HEK293 (cell line): ENCODE data around the gene KPNA4.

Experiments
- CTCF ChIA-PET: fragments of 350-600 bp; formaldehyde crosslinking; extraction: SDS; loops from one replicate; lab custom pipeline; 2021; ENCODE audit warnings: antibody characterized with exemption; lab: Yijun Ruan, JAX
- POLR2A ChIA-PET: fragments of 300-600 bp; formaldehyde crosslinking; extraction: SDS; loops from one replicate; lab custom pipeline; 2020; ENCODE audit warnings: antibody characterized with exemption, inconsistent platforms; lab: Yijun Ruan, JAX
- H3K27ac ChIP-seq: fragments of 200-500 bp; sonication (Bioruptor generic); 2 replicates; pipeline ENCODE4 v1.5.1; 2014; ENCODE audit warnings: low read depth, low read length, control low read depth, inconsistent platforms; ENCODE audit errors: extremely low read depth
- H3K36me3 ChIP-seq, 2 experiments: fragments of 200-500 bp in 1 of 2; sonication (Bioruptor generic) in 1 of 2; 1 replicate in 1 of 2; 2 replicates in 1 of 2; pipeline ENCODE4 v1.5.1; 2014 to 2017; ENCODE audit warnings: inconsistent platforms in 2 of 2, low read length in 2 of 2; ENCODE audit not compliant: control insufficient read depth in 2 of 2, insufficient read depth in 1 of 2
- H3K4me1 ChIP-seq: fragments of 200-500 bp; sonication (Bioruptor generic); 2 replicates; pipeline ENCODE4 v1.5.1; 2014; ENCODE audit warnings: mild to moderate bottlenecking, low read length, inconsistent platforms; ENCODE audit not compliant: control insufficient read depth, insufficient read depth
- H3K4me3 ChIP-seq: 2 replicates; pipeline ENCODE4 v1.5.1; 2011; ENCODE audit warnings: low read depth, mild to moderate bottlenecking, control low read depth, low read length, moderate library complexity
- H3K9me3 ChIP-seq: fragments of 200-500 bp; sonication (Bioruptor generic); 2 replicates; pipeline ENCODE4 v1.5.1; 2014; ENCODE audit warnings: low read depth, low read length, inconsistent platforms; ENCODE audit not compliant: control insufficient read depth, insufficient read depth
- KLF16 ChIP-seq: fragments of 450-650 bp; formaldehyde crosslinking; IDR thresholded peaks from 2 replicates; pipeline ENCODE4 v1.5.1; 2017; ENCODE audit warnings: missing biosample characterization, missing genetic modification characterization
- PRDM1 ChIP-seq: fragments of 450-650 bp; formaldehyde crosslinking; IDR thresholded peaks from 2 replicates; pipeline ENCODE4; 2016; ENCODE audit warnings: missing biosample characterization, missing genetic modification characterization
- TCF7L2 ChIP-seq: IDR thresholded peaks from 2 replicates; pipeline ENCODE4 v1.6.1; 2011; ENCODE audit warnings: low read depth, mild to moderate bottlenecking, inconsistent platforms, low read length, moderate library complexity, borderline replicate concordance
- ZFP3 ChIP-seq: fragments of 450-650 bp; formaldehyde crosslinking; IDR thresholded peaks from 2 replicates; pipeline ENCODE4 v1.5.1; 2016; ENCODE audit warnings: low read depth, missing biosample characterization, missing genetic modification characterization
- ZFP41 ChIP-seq: fragments of 450-650 bp; formaldehyde crosslinking; IDR thresholded peaks from 2 replicates; pipeline ENCODE4 v1.5.1; 2016; ENCODE audit warnings: missing biosample characterization, missing genetic modification characterization, borderline replicate concordance
- ZNF202 ChIP-seq: fragments of 450-650 bp; formaldehyde crosslinking; IDR thresholded peaks from 2 replicates; pipeline ENCODE4 v1.5.1; 2016; ENCODE audit warnings: missing biosample characterization, missing genetic modification characterization, borderline replicate concordance
- ZNF23 ChIP-seq: fragments of 450-650 bp; formaldehyde crosslinking; IDR thresholded peaks from 2 replicates; pipeline ENCODE4 v1.5.1; 2016; ENCODE audit warnings: missing biosample characterization, missing genetic modification characterization, borderline replicate concordance
- ZNF433 ChIP-seq: fragments of 450-650 bp; formaldehyde crosslinking; IDR thresholded peaks from 2 replicates; pipeline ENCODE4 v1.5.1; 2016; ENCODE audit warnings: missing biosample characterization, missing genetic modification characterization, low read depth
- ZNF473 ChIP-seq: fragments of 450-650 bp; formaldehyde crosslinking; IDR thresholded peaks from 2 replicates; pipeline ENCODE4 v1.5.1; 2017; ENCODE audit warnings: missing biosample characterization, missing genetic modification characterization
- ZNF561 ChIP-seq: fragments of 450-650 bp; IDR thresholded peaks from 2 replicates; pipeline ENCODE4 v1.5.1; 2018; ENCODE audit warnings: missing biosample characterization, missing genetic modification characterization, borderline replicate concordance
- ZNF654 ChIP-seq: fragments of 450-650 bp; formaldehyde crosslinking; IDR thresholded peaks from 2 replicates; pipeline ENCODE4 v1.5.1; 2016; ENCODE audit warnings: low read depth, missing biosample characterization, missing genetic modification characterization
- ZNF670 ChIP-seq: fragments of 450-650 bp; formaldehyde crosslinking; IDR thresholded peaks from 2 replicates; pipeline ENCODE4 v1.5.1; 2016; ENCODE audit warnings: missing biosample characterization, missing genetic modification characterization, low read depth
- ZNF707 ChIP-seq: fragments of 450-650 bp; formaldehyde crosslinking; IDR thresholded peaks from 2 replicates; pipeline ENCODE4 v1.5.1; 2016; ENCODE audit warnings: missing biosample characterization, missing genetic modification characterization
- ZNF76 ChIP-seq: fragments of 450-650 bp; formaldehyde crosslinking; IDR thresholded peaks from 2 replicates; pipeline ENCODE4; 2016; ENCODE audit warnings: low read depth, missing biosample characterization, missing genetic modification characterization, borderline replicate concordance
- ZSCAN23 ChIP-seq: fragments of 450-650 bp; formaldehyde crosslinking; IDR thresholded peaks from 2 replicates; pipeline ENCODE4 v1.5.1; 2016; ENCODE audit warnings: missing biosample characterization, missing genetic modification characterization
- TF ChIP-seq, protein P1 (sequence below): fragments of 450-650 bp; formaldehyde crosslinking; IDR thresholded peaks from 2 replicates; pipeline ENCODE4 v1.5.1; 2017; ENCODE audit warnings: missing biosample characterization, missing genetic modification characterization
- TF ChIP-seq, protein P2 (sequence below): fragments of 450-650 bp; IDR thresholded peaks from 2 replicates; pipeline ENCODE4 v1.5.1; 2018; ENCODE audit warnings: missing biosample characterization, missing genetic modification characterization
- TF ChIP-seq, protein P3 (sequence below): fragments of 450-650 bp; formaldehyde crosslinking; IDR thresholded peaks from 2 replicates; pipeline ENCODE4 v1.5.1; 2016; ENCODE audit warnings: missing biosample characterization, missing genetic modification characterization
- TF ChIP-seq, protein P4 (sequence below): sonication (generic); formaldehyde crosslinking; IDR thresholded peaks from 2 replicates; pipeline ENCODE4 v1.8.1; 2022; ENCODE audit warnings: mild to moderate bottlenecking, moderate library complexity, missing genetic modification reagents
- TF ChIP-seq, protein P5 (sequence below): fragments of 450-650 bp; formaldehyde crosslinking; IDR thresholded peaks from 2 replicates; pipeline ENCODE4 v1.5.1; 2016; ENCODE audit warnings: missing biosample characterization, missing genetic modification characterization

KPNA4 gene

DNA sequence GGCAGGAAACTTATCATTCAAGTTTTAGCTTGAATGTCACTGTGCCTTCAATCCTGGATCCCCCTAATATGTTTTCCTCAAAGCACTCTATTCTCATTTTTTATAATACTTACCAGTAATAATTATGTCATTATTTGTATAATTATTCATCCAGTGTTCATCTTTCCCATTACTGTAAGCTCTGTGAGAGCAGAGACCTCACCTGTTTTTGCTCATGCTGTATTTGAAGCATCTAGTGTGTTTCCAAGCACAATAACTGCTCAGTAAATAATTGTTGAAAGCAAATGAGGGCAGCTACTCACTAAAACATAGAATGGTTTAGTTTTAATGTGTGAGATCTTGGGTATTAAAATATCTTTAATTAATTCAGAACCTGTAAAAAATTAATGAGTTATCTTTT, 36.9 kb upstream of the KPNA4 start:
- CTCF ChIA-PET, result interaction anchor here (0.5 to 0.6 kb wide), 2 partner anchors 93 to 495 kb away, joined by 3 read pairs; no protein-coding TSS in a partner anchor
- TF ChIP-seq ZNF23 (tag by site-specific recombination), result no peak
- TF ChIP-seq, all 188 proteins: peak for 0
- POLR2A ChIA-PET, result no interaction called here
- Histone ChIP-seq H3K9me3 (no peaks in the 10 kb centered on the region), H3K27ac (no peak overlapping the region), H3K4me3 (no peak overlapping the region), H3K36me3 (no peaks in the 10 kb centered on the region), H3K4me1 (no peaks in the 10 kb centered on the region)

DNA sequence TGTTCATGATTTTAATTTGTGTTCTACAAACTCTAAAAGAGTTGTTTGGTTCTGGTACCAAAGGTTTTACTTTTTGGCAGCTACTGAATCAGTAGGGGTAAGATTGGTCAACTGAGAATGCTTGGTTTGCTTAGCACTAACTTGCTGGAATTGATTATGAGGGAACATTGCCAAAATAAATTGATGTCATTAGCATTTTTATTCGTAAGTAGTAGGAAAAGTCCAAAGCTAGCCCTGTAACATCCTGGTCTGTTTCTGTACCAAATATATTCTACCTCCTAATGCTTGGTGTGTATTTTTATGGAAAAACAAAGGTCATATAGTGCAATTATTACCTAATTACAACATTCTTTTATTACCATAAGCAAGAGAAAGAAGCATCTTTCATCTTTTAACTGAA, 35.9 kb upstream of the KPNA4 start:
- no peak overlapping the region for H3K27ac ChIP-seq
- H3K36me3 ChIP-seq, result no peaks in the 10 kb centered on the region
- H3K4me1 ChIP-seq, result no peaks in the 10 kb centered on the region
- no peaks in the 10 kb centered on the region for H3K9me3 ChIP-seq
- no peak overlapping the region for H3K4me3 ChIP-seq
- no peak for TF ChIP-seq KLF16 (tag by site-specific recombination)
- TF ChIP-seq ZNF202 (tag by site-specific recombination), result no peak
- TF ChIP-seq ZNF654 (tag by site-specific recombination), result no peak
- TF ChIP-seq, protein P1, sequence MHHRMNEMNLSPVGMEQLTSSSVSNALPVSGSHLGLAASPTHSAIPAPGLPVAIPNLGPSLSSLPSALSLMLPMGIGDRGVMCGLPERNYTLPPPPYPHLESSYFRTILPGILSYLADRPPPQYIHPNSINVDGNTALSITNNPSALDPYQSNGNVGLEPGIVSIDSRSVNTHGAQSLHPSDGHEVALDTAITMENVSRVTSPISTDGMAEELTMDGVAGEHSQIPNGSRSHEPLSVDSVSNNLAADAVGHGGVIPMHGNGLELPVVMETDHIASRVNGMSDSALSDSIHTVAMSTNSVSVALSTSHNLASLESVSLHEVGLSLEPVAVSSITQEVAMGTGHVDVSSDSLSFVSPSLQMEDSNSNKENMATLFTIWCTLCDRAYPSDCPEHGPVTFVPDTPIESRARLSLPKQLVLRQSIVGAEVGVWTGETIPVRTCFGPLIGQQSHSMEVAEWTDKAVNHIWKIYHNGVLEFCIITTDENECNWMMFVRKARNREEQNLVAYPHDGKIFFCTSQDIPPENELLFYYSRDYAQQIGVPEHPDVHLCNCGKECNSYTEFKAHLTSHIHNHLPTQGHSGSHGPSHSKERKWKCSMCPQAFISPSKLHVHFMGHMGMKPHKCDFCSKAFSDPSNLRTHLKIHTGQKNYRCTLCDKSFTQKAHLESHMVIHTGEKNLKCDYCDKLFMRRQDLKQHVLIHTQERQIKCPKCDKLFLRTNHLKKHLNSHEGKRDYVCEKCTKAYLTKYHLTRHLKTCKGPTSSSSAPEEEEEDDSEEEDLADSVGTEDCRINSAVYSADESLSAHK (tag by site-specific recombination), result no peak
- TF ChIP-seq ZNF473, result no peak
- no peak for TF ChIP-seq ZNF670 (tag by site-specific recombination)
- no peak for TF ChIP-seq ZNF433 (tag by site-specific recombination)
- no peak for TF ChIP-seq ZNF707
- TF ChIP-seq PRDM1 (tag by site-specific recombination), result no peak
- no peak for TF ChIP-seq ZSCAN23 (tag by site-specific recombination)
- TF ChIP-seq, protein P2, sequence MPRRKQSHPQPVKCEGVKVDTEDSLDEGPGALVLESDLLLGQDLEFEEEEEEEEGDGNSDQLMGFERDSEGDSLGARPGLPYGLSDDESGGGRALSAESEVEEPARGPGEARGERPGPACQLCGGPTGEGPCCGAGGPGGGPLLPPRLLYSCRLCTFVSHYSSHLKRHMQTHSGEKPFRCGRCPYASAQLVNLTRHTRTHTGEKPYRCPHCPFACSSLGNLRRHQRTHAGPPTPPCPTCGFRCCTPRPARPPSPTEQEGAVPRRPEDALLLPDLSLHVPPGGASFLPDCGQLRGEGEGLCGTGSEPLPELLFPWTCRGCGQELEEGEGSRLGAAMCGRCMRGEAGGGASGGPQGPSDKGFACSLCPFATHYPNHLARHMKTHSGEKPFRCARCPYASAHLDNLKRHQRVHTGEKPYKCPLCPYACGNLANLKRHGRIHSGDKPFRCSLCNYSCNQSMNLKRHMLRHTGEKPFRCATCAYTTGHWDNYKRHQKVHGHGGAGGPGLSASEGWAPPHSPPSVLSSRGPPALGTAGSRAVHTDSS (tag by site-specific recombination), result no peak
- TF ChIP-seq TCF7L2, result no peak
- TF ChIP-seq, protein P3, sequence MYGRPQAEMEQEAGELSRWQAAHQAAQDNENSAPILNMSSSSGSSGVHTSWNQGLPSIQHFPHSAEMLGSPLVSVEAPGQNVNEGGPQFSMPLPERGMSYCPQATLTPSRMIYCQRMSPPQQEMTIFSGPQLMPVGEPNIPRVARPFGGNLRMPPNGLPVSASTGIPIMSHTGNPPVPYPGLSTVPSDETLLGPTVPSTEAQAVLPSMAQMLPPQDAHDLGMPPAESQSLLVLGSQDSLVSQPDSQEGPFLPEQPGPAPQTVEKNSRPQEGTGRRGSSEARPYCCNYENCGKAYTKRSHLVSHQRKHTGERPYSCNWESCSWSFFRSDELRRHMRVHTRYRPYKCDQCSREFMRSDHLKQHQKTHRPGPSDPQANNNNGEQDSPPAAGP (tag by site-specific recombination), result no peak
- TF ChIP-seq, all 188 proteins: peak for 0
- ChIA-PET POLR2A (no interaction called here), CTCF (no interaction called here)

DNA sequence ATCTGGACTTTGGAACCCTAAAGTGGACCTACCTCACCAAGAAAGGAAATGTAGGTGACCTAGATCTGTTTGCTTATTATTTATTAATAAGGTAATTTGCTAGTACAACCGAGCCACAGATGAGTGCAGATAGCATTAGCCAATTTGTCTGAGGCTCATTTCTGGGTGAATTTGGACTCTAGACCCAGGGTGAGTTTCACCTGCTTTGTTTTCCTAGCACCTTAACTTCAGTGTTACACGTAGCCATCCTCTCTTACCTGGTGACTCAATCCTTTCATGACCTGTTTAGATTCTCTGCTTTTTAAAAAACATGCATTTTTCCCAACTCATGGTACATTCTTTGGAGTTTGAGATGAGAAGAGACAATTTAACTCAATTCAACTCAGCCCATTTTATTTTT, 33.5 kb upstream of the KPNA4 start:
- CTCF ChIA-PET, result no interaction called here
- H3K36me3 ChIP-seq, result no peaks in the 10 kb centered on the region

More for the DNA sequence above, 33.5 kb upstream of the KPNA4 start:
- no peak overlapping the region for H3K27ac ChIP-seq
- POLR2A ChIA-PET, result no interaction called here
- TF ChIP-seq, protein P4, sequence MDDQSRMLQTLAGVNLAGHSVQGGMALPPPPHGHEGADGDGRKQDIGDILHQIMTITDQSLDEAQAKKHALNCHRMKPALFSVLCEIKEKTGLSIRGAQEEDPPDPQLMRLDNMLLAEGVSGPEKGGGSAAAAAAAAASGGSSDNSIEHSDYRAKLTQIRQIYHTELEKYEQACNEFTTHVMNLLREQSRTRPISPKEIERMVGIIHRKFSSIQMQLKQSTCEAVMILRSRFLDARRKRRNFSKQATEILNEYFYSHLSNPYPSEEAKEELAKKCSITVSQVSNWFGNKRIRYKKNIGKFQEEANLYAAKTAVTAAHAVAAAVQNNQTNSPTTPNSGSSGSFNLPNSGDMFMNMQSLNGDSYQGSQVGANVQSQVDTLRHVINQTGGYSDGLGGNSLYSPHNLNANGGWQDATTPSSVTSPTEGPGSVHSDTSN (CRISPR knock-in tag), result no peak
- TF ChIP-seq ZNF76, result no peak
- no peak for TF ChIP-seq ZNF561
- no peak for TF ChIP-seq ZFP41 (tag by site-specific recombination)
- TF ChIP-seq ZFP3, result no peak
- TF ChIP-seq, protein P5, sequence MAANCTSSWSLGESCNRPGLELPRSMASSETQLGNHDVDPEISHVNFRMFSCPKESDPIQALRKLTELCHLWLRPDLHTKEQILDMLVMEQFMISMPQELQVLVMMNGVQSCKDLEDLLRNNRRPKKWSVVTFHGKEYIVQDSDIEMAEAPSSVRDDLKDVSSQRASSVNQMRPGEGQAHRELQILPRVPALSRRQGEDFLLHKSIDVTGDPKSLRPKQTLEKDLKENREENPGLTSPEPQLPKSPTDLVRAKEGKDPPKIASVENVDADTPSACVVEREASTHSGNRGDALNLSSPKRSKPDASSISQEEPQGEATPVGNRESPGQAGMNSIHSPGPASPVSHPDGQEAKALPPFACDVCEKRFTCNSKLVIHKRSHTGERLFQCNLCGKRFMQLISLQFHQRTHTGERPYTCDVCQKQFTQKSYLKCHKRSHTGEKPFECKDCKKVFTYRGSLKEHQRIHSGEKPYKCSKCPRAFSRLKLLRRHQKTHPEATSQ (tag by site-specific recombination), result no peak
- TF ChIP-seq ZNF473, result no peak
- H3K9me3 ChIP-seq, result no peaks in the 10 kb centered on the region
- no peak overlapping the region for H3K4me3 ChIP-seq
- H3K4me1 ChIP-seq, result no peaks in the 10 kb centered on the region
